Gastrocnemius medialis (tissue), 4 donors: ENCODE measurements around the gene FYCO1.
"Not testable (repeated sequence)": the region's sequence is repeated elsewhere in the genome, so short reads cannot be mapped to it uniquely, and the experiment has no call there.

Experiments used
- POLR2A ChIP-seq, 2 donors: fragments of 450-650 bp; IDR thresholded peaks; one replicate each; pipeline ENCODE4 v1.6.1; 2017; ENCODE audit warnings: antibody characterized with exemption in 2 of 2, mild to moderate bottlenecking in 2 of 2, moderate library complexity in 2 of 2
- TF ChIP-seq, protein P1 (sequence below), 5 experiments: fragments of 450-650 bp in 3 of 5; fragments of 200-600 bp in 2 of 5; sonication (generic) in 2 of 5; IDR thresholded peaks in 4 of 5; conservative IDR thresholded peaks in 1 of 5; 1 replicate in 4 of 5; 2 replicates in 1 of 5; pipeline ENCODE4 v1.5.1; 2016 to 2019; ENCODE audit warnings: antibody characterized with exemption in 5 of 5, mild to moderate bottlenecking in 3 of 5, moderate library complexity in 3 of 5

DNA sequence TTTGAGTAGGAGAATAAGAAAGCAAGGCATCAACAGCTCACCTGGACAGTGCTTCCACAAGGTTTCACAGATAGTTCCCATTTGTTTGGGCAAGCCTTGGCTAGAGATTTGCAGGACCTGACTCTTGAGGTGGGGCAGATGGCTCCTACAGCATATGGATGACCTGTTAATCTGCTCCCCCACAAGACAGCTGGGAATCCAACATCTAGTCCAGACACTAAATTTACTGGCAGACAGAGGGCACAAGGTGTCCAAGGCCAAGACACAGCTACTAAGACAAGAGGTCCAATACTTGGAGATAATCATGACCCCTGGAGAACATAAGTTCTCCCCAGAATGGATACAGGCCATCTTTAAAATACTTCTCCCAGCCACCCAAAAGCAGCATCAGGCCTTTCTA, 8.1 kb upstream of the FYCO1 start:
- TF ChIP-seq, protein P1, sequence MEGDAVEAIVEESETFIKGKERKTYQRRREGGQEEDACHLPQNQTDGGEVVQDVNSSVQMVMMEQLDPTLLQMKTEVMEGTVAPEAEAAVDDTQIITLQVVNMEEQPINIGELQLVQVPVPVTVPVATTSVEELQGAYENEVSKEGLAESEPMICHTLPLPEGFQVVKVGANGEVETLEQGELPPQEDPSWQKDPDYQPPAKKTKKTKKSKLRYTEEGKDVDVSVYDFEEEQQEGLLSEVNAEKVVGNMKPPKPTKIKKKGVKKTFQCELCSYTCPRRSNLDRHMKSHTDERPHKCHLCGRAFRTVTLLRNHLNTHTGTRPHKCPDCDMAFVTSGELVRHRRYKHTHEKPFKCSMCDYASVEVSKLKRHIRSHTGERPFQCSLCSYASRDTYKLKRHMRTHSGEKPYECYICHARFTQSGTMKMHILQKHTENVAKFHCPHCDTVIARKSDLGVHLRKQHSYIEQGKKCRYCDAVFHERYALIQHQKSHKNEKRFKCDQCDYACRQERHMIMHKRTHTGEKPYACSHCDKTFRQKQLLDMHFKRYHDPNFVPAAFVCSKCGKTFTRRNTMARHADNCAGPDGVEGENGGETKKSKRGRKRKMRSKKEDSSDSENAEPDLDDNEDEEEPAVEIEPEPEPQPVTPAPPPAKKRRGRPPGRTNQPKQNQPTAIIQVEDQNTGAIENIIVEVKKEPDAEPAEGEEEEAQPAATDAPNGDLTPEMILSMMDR (IDR thresholded peaks at IDR 0.05 in 4 of 5, conservative IDR thresholded peaks at IDR 0.05 in 1 of 5), result not testable (repeated sequence)
- not testable (repeated sequence) for TF ChIP-seq POLR2A (IDR thresholded peaks at IDR 0.05)
